Measurements from ENCODE around the gene ZFP1. TPM values are rescaled to one million over a fixed set of nuclear protein-coding genes. Genes with fewer than 3 reads are reported as not detected.

ZFP1 gene
- total and polyA plus RNA-seq, 7 donors: 3.4 to 10.4 (median 6.2) TPM

DNA sequence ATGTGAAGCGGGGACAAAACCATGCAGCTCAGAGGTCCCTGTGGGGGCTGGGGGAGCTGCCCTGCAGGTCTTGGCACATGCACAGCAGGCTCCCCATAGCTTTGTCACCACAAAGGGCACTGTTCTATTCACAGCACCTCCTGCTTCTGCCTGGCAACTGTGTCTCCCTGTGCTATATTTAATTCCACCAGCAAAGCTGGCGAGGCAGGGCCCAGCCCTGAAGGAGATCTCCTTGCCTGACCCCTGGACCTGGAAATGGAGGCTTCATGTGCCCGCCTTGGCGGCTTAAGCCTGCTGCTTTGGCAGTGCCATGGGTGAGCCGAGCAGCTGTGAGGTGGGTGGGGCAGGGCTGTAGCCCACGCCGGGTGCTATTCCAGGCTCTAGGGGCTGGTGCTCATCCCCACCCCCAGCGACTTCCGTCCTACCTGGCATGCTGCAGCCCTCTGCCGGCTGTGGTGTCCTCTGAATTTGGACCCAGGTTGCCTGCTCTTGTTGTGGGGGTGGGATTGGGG is 38.5 kb upstream of the ZFP1 start:
- no peaks in the 10 kb centered on the region for H3K27me3 ChIP-seq (ENCODE audit: insufficient read depth in 3 of 3, low read length in 2 of 3)
- 15 to 37% (median 28%) methylated on average over 10 of the region's 10 CpGs for WGBS, 3 donors
- H3K4me1 ChIP-seq: peaks cover 79% of the 10 kb centered on the region
- peaks cover 0 to 22% of the 10 kb centered on the region in 2 donors for H3K36me3 ChIP-seq (ENCODE audit: insufficient read depth in 1 of 2, low read depth in 1 of 2)
- peak overlapping the region; percentile 58 for H3K4me3 ChIP-seq
- peak; percentile 80 to 97 for DNase-seq
- TF ChIP-seq, protein P1, sequence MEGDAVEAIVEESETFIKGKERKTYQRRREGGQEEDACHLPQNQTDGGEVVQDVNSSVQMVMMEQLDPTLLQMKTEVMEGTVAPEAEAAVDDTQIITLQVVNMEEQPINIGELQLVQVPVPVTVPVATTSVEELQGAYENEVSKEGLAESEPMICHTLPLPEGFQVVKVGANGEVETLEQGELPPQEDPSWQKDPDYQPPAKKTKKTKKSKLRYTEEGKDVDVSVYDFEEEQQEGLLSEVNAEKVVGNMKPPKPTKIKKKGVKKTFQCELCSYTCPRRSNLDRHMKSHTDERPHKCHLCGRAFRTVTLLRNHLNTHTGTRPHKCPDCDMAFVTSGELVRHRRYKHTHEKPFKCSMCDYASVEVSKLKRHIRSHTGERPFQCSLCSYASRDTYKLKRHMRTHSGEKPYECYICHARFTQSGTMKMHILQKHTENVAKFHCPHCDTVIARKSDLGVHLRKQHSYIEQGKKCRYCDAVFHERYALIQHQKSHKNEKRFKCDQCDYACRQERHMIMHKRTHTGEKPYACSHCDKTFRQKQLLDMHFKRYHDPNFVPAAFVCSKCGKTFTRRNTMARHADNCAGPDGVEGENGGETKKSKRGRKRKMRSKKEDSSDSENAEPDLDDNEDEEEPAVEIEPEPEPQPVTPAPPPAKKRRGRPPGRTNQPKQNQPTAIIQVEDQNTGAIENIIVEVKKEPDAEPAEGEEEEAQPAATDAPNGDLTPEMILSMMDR (IDR thresholded peaks at IDR 0.05): peak; percentile 29
- ATAC-seq: peak; percentile 75 to 78 (median 78)
- intact Hi-C loops (cut with DNase I): loop anchor here (2.0 to 5.0 kb wide), 3 partner anchors 47 to 167 kb away; no protein-coding TSS in a partner anchor
- H3K9me3 ChIP-seq: no peaks in the 10 kb centered on the region
- peak overlapping the region; percentile 95 for H3K27ac ChIP-seq

DNA sequence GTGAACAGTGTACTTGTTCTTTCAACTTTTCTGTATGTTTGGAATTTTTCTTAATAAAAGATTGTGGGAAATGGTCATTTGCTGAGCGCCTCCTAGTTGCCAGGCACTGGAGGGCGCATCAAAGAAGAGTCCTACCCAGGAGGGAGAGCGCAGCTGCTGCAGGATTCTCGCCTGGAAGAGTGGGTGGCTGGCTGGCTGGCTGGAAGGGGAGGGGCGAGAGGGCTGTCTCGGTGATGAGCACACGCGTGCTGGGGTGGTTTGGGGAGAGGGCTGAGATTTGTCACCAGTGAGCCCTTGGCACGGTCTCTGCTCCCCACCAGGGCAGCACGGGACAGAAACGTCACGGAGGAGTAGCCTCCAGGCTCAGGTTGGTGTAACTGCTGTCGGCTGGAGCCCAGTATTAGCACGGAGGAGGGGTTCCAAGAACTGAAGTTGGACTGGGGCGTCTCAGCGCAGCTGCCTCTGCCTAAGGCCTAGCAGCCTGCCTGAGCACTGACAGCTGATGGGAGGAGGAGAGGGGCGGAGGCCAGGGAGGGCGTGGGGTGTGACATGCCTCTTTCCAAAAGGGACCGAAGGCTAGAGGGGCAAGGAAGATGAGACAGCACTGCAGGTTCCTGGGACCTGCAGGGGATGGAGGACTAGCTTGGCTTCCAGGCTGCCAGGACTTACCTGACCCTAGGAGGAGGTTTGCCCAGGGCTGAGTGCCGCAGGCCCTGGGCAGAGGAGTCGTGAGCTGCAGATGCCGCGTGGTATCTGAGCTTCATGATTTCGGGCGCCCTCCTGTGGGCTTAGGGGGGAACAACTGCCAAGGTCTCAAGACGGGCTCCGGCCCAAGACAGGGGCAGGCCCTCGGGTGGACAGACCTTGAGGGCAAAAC is 37.4 kb upstream of the ZFP1 start:
- TF ChIP-seq, protein P1 (IDR thresholded peaks at IDR 0.05): peak; percentile 90
- Histone ChIP-seq H3K27me3 (ENCODE audit: insufficient read depth in 3 of 3, low read length in 2 of 3) (no peaks in the 10 kb centered on the region), H3K9me3 (no peaks in the 10 kb centered on the region), H3K4me3 (peak overlapping the region; percentile 42), H3K36me3 (ENCODE audit: insufficient read depth in 1 of 2, low read depth in 1 of 2) (peaks cover 0 to 22% of the 10 kb centered on the region in 2 donors), H3K27ac (peak overlapping the region; percentile 95), H3K4me1 (peaks cover 79% of the 10 kb centered on the region)
- DNase-seq (peak; percentile 92 to 95), ATAC-seq (peak; percentile 63 to 67 (median 65))
- intact Hi-C loops (cut with DNase I): loop anchor here (1.0 to 2.0 kb wide), 4 partner anchors 67 to 168 kb away; no protein-coding TSS in a partner anchor
- WGBS, 3 donors: 6 to 10% (median 9%) methylated on average over 28 of the region's 28 CpGs

DNA sequence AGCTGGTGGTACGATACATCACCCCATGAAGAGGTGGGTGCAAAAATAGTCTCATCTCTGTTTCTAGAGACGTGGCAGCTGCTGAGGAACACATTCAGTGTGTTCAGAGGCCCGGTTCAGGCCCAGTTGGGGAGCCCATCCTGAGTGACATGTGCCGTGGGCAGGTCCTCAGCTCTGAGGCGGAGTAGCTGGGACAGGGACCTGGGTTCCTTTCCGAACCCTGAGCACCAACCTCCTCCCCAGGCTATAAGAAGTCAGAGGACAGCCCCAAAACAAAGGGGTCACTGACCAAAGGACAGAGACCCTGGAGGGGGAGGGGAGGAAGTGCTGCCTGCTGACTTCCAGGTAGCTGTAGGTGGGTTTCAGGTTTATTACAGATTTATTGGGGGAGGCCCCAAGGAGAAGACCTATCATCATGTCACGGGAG is 36.8 kb upstream of the ZFP1 start:
- Histone ChIP-seq H3K27ac (peak overlapping the region; percentile 95), H3K9me3 (no peaks in the 10 kb centered on the region), H3K4me3 (peak overlapping the region; percentile 42), H3K36me3 (ENCODE audit: insufficient read depth in 1 of 2, low read depth in 1 of 2) (peaks cover 0 to 22% of the 10 kb centered on the region in 2 donors), H3K4me1 (peaks cover 77% of the 10 kb centered on the region), H3K27me3 (ENCODE audit: insufficient read depth in 3 of 3, low read length in 2 of 3) (no peaks in the 10 kb centered on the region)
- intact Hi-C loops (cut with DNase I): loop anchor here (1.0 to 2.0 kb wide), 4 partner anchors 67 to 169 kb away; no protein-coding TSS in a partner anchor
- DNase-seq: no peak
- 16 to 27% (median 20%) methylated on average over 7 of the region's 7 CpGs for WGBS, 3 donors
- TF ChIP-seq, protein P1 (IDR thresholded peaks at IDR 0.05): no peak
- no peak for ATAC-seq

DNA sequence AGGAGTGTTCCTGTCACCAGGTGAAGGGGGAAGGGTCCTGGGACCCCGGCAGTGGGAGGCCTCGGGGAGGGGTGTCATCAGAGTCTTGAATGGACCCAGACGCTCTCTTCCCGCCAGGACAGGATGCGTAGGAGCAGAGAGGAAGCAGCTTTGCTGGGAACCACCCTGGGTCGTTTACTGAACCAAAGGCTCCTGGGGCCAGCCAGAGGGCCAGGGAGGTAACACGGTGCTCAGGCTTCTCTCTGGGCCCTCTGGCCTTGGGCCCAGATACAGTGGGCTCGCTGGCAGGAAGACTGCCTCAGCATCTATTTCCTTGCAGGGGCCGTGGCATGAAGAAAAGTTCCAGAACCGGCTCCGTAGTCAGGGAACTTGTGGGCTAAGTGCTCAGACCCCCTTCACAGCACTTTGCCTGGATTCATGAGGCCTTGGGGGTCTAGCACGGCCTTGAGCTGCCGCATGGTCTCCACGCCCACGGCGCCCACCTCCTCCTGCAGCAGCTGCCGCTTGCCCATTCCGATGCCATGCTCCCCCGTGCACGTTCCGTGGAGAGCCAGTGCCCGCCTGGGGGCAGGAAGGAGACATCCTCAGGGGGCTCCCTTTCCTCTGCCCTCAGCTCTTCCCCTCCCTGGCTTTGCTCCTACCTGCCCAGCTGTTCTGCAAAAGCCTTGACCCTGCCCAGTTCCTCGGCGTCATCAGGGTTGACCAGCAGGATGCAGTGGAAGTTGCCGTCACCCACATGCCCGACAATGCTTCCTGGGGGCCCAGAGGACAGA is 36.2 kb upstream of the ZFP1 start:
- Histone ChIP-seq H3K27ac (peak overlapping the region; percentile 95), H3K4me1 (peaks cover 76% of the 10 kb centered on the region), H3K27me3 (ENCODE audit: insufficient read depth in 3 of 3, low read length in 2 of 3) (no peaks in the 10 kb centered on the region), H3K4me3 (no peak overlapping the region), H3K9me3 (no peaks in the 10 kb centered on the region), H3K36me3 (ENCODE audit: insufficient read depth in 1 of 2, low read depth in 1 of 2) (peaks cover 0 to 22% of the 10 kb centered on the region in 2 donors)
- DNase-seq: peak in 1 of 2 donors; percentile 59
- 39 to 50% (median 48%) methylated on average over 26 of the region's 26 CpGs for WGBS, 3 donors
- TF ChIP-seq, protein P1 (IDR thresholded peaks at IDR 0.05): no peak
- no peak for ATAC-seq
- intact Hi-C loops (cut with DNase I): loop anchor here (1.0 to 2.0 kb wide), 4 partner anchors 68 to 169 kb away; no protein-coding TSS in a partner anchor

All from psoas muscle (tissue), 8 donors.